ENCODE results near the gene URB1.
"Not testable (repeated sequence)": the region's sequence is repeated elsewhere in the genome, so short reads cannot be mapped to it uniquely, and the experiment has no call there.

URB1 gene

DNA sequence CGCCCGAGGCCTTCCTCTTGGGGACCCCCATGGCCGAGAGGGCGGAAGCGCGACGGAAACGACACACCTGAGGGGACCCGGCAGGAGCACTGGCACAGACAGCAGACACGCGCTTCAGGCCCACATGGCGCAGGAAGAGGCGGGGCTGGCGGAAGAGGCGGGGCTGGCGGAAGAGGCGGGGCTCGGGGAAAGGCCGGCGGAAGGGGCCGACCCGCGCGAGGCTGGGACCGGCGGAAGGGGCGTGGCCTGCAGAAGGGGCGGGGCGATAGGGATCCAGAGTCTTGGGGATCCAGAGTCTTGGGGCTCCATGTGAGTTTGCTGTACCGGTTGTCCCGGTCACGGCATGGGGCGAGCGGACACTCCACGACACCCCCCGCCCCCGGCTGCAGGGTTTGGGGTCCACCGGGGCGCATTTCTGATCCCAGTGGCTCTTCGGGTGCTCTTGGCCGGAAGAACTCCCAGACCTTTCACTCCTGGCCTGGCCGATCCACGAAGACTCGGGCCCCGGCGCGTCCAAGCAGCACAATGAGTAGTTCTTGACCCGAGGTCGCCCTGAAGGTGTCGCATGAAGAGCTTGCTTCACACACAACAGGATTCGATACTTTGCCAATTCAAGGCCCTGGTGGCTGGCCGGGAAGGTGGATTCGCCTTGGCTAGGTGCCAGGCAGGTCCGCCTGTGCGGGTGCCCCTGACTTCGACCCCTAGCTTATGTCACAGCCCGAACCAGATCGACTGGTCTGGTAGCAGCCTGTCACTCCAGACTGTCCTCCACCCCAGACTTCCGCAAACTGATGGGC is at the start of gene URB1:
TSS of gene URB1 (minus strand) at position 133 of the 797 bp plus-strand sequence. CDS start at position 31, 102 bp downstream.
- peak; percentile 62 to 68 for DNase-seq

- no peak for DNase-seq
Observed at GRCh38 chr21:32437729-32438128, 44.9 kb upstream of the URB1 start.

DNA sequence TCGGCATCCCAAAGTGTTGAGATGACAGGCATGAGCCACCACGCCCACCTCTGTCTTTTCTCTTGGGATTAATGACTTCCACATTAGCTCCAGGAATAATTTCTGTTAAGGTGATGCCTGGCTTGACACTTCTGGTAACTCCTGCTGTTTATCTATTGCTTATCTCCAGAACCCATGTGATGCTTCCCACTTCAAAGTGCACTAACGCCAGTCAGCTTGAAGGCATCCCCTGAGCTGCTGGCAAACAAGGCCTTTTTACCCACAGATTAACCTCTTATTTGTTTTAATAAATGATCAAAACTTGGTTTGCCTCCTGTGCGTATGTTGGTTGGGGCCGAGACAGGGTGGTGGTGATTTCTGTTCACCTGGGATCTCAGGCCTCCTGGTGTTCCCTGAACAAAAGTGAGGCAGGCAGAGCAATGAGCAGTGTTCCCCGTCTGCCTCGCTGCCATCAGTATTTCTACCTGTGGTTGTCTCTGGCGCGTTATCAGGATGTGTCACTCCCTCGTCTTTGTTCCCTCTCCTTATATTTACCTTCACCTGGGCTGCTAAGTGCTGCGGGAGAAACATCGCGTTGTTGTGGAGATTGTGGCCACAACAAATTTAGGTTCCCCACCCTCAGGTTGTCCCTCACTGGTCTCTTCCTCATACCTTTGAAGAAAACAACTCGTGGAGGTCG is 40.3 kb upstream of the URB1 start:
- not testable (repeated sequence) for DNase-seq

- no peak for DNase-seq
Observed at GRCh38 chr21:32427958-32428623, 35.3 kb upstream of the URB1 start.

DNA sequence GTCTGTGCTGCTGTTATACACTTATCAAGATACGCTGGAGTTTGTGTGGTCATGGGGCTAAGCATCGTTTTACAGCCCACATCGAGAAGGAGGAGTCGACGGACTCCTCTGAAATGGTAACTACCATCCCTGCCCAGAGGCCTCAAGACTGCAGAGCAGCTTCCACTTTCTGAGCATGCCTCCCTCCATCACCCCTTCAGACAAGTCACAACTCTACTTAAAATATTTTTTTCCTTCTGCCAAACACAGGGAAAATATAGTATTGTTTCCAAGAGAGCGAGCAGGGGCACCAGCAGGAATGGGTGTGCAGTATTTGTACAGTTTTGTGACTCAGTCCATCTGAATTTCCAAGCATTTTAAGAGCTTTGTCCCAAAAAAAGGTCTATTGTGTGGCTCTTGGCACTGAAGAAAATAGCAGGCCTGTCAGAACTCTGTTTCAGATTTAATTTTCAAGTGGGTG is 33.8 kb upstream of the URB1 start:
- no peak for DNase-seq

DNA sequence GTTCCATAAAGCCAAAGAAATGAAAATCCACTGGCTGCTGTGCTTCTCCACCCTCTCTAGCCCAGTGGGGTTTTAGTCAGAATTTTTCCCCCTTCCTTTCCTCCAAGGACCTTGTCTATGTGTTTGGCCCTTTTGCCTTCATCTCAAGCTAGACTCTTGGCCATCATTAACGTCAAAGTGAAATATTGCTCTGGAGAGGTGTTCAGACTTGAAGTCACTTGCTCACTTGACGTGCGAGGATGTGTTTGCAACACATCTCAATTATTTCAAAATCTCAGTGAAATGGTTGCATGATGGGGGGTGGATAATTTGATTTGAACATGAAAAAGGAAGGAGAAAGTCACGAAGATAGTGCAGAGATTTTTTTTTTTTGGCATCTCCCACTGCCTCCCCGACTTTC is 33.3 kb upstream of the URB1 start:
- no peak for DNase-seq

DNA sequence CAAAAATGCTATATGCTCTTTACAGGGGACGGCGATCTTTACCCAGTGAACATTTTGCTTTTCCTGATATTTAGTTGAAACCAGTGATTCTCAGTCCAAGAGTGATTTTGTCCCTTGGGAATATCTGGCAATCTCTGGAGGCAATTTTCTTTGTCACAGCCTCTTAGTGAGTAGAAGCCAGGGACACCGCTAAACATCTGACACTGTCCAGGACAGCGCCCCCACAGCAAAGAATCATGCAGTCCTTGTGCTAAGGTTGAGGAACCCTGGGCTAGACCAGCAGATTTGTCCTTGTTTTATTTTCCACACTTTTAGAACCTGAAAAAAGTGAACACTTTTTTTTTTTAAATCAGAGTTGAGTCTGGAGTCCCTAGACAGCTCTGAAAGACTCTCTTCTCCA is 32.8 kb upstream of the URB1 start:
- DNase-seq = no peak

DNA sequence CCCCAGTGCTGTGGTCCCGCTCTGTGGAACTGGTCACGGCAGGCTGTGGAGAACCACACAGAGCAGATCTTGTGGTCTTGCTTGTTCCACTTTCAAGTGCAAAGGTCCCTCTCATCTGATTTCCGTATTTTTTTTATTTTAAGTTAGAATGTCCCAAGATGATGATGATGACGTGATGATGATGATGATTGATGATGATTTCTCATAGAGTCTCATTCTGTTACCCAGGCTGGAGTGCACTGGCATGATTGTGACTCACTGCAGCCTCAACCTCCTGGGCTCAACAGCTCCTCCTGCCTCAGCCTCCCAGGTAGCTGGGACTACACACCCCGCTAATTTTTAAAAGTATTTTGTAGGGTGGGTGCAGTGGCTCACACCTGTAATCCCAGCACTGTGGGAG is 31.9 kb upstream of the URB1 start:
- DNase-seq = no peak

GRCh38 chr21:32424191-32424535 is 31.4 kb upstream of the URB1 start:
- no peak for DNase-seq

GRCh38 chr21:32423320-32424190 is 30.7 kb upstream of the URB1 start:
- no peak for DNase-seq

DNA sequence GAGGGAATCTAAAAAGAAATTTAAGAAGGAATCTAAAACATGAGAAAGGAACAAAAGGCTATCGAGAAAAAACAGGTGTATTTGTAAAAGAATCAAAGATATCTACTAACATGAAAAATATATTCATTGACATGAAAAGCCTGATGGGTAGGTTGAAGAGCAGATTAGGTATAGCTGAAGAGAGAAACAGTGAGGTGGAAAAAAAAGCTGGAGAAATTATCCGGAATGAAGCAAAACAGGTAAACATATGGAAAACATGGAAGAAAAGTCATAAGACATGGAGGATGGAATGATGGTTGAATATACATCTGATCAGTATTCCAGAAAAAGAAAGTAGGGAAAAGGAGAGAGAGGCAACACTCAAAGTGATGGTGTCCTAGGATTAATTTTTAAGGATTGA is 29.3 kb upstream of the URB1 start:
- DNase-seq = no peak

DNA sequence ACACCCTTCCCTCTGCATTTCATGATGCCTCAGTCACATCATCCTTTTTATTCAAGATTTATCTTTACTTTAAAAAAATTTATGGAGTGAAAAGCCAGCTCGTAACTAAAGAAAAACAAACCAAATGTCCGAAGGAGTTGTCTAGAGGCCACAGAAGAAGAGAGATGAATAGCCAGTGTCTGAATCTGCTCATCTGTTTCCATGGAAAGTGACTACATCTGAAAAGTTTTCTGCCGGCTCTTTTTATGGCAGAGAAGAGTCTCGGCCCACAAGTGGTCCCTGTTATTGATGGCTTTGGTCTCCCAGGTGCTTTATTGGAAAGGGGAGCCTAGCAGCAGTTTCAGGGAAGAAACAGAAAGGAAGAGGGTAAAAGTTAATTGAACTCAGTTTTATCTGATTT is 25.3 kb upstream of the URB1 start:
- no peak for DNase-seq

GRCh38 chr21:32415451-32416398 is 22.9 kb upstream of the URB1 start:
- DNase-seq = no peak

DNA sequence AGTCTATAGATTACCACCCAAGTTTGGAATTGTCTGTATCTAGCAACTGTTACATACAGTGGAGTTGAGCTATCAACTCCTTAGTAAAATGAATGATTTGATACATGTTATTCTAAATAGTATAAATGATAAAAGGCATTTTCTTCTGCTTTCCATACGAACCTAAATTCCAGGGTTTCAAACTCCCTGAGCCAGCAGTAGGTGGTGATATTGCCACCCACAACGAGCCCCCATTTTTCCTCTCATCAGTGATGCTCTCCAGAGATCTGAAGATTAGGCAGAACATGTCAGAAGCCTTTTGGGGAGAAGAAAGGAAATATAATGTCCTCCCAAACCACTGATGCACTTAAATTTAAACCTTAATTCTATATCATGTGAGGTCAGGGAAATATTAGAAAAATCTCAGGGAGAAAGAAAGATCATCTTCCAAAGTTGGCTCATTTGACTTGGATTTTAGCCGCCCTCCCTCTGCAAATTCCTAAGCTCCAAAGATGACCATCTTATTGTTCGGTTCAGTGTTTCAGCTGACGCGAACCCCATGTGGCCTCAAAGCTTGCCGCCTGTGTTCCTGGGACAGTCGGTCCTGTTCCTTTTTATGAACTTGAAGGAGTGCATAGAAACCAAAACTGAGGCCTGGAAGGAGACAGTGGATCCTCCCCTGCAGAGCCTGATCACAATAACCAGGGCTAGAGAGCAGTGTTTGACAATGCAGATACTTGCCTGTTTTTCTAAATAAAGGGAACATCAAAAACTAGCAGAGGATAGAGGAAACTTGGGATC is 22.0 kb upstream of the URB1 start:
- DNase-seq = no peak

GRCh38 chr21:32413697-32414578 is 21.1 kb upstream of the URB1 start:
- DNase-seq = no peak

DNA sequence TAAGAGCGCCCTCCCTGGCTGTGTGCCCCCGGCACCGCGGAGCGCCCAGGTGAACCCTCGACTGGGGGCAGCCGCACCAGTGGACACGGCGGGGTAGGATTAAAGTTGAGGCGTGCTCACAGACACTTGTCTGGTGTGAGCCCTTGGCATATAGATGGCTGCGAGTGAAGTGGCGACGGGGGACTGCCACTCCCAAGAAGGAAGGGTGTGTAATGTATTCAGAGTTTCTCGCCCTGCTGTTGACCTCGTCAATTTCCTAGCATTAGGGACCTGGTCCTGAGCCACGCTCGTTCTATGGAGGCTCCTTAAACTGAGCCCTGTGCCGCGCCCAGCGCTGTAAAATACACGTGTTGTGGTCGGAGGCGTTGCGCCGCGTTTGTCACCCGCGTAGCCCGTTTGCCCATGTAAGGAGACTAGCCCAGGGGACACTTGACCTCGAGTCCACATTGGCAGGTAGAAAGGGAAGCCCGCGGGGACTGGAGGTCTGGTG is 20.2 kb upstream of the URB1 start:
- DNase-seq = no peak

- no peak for DNase-seq
Observed at GRCh38 chr21:32412162-32413014, 19.6 kb upstream of the URB1 start, which contains the start of gene EVA1C. TSS of gene EVA1C (plus strand) at chr21:32412706. CDS start at chr21:32412854, 148 bp downstream.

- no peak for DNase-seq
Observed at GRCh38 chr21:32411350-32412161, 18.7 kb upstream of the URB1 start.
